NCI-H345 (cell line): ENCODE results near the gene YARS1.

Experiments
- DNase-seq: peaks from one replicate; lab custom pipeline; 2025; lab: John Stamatoyannopoulos, UW

The YARS1 gene

DNA sequence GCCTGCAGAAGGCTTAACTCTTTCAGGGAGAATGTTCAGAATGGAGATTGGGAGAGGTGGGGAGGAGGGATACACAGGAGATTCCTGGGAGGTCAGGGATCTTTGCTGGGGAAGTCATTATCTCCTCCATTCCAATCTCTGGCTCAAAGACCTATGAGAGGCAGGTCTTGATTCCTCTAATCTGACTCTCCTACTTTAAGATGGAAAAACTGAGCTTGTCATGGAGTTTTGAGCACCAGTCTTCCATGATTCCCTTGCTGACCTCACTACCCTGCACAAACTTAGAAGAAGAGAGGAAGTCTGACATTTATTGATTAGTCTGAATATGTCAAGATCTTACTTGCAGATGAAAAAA, 73.1 kb downstream of the YARS1 start:
- no peak for DNase-seq

DNA sequence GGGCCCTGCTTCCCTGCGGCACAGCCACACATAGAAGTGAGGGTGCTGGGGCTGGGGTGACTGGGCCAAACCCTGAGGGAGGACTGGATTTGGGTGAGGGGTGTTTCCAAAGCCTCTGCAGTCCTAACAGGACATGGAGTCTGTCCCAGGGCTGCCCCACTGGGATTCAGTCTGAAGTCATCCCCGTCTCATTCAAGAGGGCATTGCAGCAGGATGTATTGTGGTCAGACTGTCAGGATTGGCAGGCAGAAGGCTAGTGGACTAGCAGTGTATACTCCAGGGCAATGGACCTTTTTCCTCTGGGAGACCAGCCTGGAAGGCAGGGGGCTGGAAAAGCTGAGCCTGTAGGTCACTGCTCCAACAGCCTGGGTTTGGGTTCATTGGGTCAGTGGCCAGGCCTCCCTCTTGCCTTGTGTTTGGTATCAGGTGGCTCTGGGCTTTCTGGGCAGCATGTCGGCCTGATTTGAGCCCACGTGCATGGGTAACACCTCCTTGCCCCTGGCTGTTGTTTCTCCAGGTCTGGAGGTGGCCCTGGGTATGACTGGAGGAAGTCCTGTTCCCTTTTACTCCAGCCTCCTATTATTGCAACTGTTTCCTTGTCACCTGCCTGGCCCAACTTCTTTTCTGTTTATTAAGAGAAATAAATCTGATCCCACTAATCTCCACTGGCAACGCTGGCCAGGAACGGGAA, 73.6 kb downstream of the YARS1 start:
- no peak for DNase-seq

GRCh38 chr1:32742956-32743355, 74.2 kb downstream of the YARS1 start:
- no peak for DNase-seq

GRCh38 chr1:32742199-32742947, 74.8 kb downstream of the YARS1 start:
- DNase-seq = no peak

DNA sequence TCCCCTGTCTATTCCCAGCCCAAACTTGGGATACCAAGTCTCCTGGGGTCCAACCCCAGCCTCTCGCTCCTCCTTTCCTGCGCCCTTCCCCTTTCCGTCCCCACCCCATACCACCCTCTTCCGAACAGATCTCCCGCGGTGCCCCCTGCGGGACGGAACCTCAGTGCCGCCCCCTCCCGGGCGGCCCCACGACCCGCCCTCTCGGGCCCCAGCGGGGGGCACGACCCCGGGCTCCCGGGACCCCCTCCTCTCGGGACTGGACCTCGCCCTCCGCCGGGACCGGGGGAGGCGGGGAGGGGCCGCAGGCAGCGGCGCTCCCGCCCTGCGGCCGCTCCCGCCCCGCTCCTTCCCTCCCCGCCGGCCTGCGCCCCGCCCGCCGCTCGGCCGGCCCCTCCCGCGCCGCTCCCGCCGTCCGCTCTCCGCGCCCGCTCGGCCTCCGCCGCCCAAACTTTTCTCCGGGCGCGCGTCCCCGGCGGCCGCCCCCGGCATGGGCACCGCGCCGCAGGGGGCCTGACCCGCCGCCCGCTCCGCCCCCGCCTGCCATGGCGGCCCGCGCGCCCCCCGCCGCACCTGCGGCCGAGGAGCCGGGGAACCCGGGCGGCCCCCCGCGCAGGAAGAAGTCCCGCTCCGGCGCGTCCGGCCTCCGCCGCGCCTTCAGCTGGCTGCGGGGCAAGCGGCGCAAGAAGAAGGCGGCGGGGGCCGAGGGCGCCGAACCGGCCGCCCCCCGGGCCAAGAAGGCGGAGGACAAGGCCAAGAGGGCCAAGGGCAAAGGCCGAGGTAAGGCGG, 75.6 kb downstream of the YARS1 start:
- peak; percentile 39 for DNase-seq

DNA sequence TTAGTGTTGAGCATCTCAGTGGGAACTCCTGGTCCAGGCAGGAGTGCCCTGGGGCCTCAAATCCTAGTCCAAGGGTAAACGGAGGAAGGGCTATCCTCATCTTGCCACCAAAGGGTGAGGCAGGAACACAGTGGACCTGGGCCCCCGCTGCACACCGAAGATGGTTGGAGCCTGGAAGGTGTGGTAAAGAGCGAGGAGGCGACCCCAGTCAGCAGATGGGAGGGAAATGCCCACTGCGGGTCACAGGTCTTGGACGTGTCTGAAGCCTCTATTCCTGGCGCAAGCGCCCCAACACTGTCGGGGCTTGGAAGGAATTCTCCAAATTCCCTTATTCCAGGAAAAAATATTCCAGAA, 76.1 kb downstream of the YARS1 start:
- no peak for DNase-seq

DNA sequence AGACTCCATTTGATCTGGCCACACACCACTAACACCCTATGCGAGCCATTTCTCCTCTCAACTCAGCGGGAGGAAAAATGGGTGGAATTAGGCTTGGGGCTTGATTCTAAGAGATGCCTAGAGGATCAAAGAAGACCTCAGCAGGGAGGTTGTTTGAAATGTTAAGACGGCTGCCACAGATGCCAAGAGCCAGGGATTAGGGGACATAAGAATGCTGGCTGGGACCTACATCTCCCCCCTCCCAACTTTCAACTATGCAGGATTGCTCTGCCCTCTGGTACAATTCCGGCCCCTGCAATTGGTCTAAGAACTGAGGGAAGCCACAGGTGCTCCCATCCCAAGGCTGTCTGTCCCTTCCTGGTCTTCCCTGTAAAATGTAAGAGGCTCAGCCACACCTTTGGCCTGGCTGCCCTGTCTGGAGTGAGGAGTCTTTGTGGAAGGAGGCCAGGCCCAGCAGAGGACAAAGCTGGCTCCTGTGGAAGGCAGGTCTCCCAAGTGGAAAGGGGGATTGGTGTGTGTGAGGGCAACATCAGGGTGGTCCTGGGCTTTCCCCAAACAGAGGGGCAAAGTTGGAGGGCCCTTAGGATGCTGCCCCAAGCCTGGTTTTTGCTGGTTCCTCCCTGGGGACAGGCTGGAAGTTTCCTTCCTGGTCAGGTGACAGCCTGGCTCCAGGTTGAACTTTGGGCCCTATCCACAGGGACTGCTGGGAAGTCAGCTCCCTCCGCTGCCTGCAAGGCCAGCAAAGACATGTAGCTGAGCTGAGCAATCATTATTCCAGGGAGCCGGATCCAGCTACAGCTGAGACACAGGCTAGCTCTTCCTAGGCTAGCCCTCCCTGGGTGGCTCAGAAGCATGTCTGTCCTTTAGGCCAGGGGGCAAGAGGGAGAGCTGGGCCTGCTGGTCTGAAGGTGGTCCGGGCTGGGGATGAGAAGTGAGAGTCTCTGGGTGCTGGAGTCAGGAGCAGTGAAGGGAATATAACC, 80.1 kb downstream of the YARS1 start:
- DNase-seq = no peak

DNA sequence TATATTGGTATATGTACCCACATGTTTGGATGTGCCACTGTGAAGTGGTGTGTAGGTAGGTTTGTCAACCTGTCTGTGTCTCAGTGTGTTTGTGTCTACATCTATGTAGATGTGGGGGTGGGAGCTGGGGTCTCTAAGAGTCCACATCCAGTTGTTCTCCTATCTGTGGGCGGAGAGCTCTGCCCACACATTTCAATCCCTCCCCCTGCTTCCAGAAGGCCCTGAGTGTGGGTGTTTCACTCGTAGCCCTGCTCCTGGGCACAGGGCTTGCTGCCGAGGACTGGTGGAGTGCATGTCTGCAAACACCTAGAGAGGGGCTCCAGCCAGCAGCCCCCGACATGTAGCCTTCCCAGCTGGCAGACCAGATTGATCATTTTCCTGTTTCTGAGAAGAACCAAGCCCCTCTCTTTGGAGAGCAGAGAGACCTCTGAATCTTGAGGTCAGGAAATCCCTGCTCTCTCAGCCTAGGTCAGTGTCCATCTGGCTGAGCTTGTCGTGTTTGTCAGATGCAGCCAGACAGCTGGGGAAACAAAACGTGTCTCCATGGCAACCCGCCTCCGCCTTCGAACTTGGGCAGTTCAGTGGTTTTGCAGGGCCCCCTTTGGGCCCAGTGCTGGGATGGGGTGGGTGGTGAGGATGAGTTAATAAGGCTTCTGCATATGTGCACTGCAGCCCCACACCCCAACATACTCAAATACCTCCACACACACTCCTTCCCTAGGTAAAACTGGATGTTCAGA, 83.4 kb downstream of the YARS1 start:
- DNase-seq = no peak

DNA sequence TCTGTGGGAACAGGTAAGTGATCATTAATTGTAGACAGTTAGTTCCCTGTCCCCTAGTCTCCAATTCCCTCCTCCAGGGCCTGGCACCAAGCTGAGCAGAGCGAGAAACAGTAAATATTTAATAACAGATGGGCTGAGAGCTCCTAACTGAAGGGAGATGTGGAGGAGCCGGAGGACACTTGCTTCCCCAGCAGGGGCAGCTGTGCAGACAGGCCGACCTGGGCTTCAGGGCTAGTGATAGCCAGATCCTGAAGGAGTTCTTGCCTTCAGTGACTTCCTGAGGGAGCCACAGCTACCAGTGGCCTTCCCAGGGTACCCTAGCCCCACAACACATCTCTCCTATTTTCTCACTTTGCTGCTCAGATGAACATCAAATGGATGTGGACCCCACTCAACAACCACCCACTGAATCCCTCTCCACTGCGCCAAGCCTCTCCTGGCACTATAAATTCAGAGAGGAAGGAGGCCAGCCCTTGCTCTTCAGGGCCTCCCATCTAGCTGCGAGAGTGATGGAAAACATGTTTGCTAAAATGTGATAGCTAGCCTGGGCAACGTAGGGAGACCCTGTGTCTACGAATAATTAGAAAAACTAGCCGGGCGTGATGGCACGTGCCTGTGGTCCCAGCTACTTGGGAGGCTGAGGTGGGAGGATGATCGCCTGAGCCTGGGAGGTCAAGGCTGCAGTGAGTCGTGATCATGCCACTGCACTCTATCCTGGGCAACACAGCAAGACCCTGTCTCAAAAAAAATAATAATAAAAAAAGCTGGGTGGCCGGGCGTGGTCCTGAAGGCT, 87.7 kb downstream of the YARS1 start:
- no peak for DNase-seq

- DNase-seq = no peak
These were observed 88.6 kb downstream of the YARS1 start for GRCh38 chr1:32728413-32729077.

DNA sequence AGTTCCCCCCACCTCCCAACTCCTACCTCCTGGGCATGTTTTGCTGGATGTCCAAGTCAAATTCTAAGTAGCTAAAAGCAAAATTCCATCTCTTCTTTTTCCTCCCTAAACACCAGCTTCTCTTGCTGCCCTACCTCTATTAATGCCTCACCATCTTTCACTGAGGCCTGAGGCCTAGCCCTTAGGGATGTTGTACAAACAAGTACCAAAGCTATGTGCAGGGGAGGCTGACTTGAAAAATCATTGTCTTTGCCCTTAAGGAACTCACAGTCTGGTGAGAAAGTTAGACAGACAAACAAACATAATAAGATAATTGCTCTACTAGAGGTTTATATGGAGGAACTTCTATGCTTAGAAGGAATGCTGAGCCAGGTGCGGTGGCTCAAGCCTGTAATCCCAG, 89.3 kb downstream of the YARS1 start:
- DNase-seq = no peak

DNA sequence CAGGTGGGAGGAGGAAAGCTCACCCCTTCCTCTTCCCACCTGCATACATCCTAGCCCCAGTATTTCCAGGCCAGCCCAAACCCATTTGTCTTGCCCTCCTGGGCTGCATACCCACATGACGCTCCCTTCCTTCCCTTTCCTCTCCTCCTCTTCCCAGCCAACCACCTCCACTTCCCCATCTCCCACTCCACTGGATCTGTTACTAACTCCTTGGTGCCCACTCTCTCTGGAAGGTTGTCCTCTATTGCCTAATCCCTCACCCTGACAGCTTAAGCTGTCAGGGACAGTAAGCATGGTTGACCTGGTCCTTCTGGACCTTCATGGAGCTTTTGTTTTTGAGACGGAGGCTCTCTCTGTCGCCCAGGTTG, 91.6 kb downstream of the YARS1 start:
- DNase-seq = no peak
